Stimulated activated CD8-positive, alpha-beta memory T cell treated with anti-CD3 and anti-CD28 coated beads, Interleukin-12 subunit alpha, Interleukin-12 subunit beta, amount 100 ng/mL, for 1 hour (primary cell): ENCODE measurements around the gene KCNF1.

Experiments used
- DNase-seq: peaks from one replicate; pipeline ENCODE4 v3.0.0-alpha.2; 2020; ENCODE audit warnings: low read depth

KCNF1 gene

DNA sequence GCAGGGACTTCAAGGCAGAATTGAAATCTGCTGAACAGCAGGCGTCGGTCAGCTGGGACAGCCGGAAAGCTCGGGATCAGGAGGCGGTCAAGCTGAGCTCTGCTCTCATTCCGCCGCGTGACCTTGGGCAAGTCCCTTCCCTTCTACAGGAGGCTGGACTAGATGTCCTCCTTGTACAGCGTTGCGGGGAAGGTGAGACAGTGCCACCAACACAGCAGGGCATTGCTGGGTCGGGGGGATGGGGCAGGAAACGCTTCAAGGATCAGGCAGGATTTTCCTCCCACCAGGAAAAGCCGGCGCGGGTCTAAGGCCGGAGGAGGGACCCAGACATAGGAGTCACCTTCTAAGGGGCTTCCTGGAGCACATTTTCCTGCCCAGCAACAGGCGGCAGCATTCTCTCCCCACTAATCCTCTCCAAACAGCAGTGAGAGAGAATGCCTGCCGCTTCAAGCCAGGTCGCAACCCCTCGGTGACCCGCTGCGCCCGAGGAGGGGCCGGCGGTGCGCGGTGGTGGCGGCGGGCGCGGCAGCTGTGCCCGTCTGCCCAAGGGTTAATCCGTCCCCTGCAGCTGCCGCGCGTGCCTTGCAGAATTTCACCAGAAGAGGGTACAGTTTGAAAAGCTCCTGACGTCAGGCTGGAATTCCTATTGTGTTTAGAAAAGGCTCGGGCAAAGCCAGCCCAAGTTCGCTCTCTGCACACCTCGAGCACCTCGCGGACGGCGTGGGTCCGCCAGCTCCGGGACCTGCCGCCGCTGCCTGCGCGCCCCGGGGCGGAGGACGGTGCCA is at the start of gene KCNF1:
Gene KCNF1, plus strand, starts transcription at position 644 of the 785 bp plus-strand sequence. CDS start 493 bp downstream, outside the sequence.
- no peak for DNase-seq

DNA sequence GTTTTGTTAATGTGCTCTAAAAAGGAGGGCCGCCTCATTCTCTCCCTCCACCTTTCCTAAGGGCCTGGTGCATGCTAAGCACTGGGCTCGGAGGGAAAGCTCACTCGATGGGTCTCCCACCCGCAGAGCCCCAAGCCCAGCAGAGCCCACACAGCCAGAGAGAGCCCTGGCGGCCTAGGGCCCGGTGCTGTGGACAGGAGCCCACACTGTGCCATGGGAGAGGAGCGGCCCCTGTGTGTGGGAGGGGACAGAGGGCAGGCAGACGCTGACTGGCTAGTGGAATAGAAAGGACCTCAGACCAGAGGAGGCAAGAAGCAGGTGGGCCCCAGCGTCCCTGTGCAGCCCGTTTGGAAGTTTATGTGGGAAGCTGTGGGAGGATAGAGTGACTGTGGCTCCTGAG is 49.4 kb upstream of the KCNF1 start:
- no peak for DNase-seq

DNA sequence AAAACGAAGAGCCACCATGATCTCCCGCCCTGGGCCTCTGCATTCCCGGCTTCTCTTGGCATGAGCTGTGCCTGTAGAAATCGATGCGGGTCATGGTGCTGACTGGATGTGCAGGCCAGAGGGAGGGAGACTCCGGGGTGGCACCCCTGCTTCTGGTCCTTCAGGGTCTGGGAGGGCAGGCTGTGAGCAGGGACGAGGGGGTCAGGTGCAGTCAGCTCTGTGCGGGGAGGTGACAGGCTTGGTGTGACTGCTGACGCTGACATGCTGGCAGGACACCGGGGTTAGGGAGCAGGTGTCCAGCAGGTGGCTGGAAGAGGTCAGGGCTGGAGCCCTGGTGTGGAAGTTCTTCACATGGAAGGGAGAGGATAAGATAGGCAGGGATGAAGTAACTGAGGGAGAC is 48.7 kb upstream of the KCNF1 start:
- no peak for DNase-seq

- no peak for DNase-seq
Measured at GRCh38 chr2:10863837-10864236, 47.9 kb upstream of the KCNF1 start.

DNA sequence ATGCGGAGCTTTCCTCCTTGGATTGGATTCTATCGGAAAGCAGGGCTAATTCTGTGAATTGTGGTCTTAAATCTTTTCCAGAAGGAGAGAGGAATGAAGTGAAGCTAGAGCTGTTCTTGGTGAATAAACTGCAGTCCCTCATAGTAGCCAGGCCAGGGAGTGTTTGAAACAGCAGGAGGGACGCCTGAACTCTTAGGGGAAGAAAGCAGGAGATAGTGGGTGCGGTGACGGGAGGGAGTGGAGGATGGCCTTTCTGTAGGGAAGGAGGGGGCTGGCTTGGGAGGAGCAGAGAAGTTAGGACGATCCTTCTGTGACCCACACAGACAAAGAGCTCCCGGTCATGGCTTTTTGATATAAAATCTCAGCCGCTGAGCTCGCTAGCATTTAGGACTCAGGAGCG is 47.5 kb upstream of the KCNF1 start:
- DNase-seq: no peak

GRCh38 chr2:10864861-10865636 is 46.7 kb upstream of the KCNF1 start:
- DNase-seq: no peak

DNA sequence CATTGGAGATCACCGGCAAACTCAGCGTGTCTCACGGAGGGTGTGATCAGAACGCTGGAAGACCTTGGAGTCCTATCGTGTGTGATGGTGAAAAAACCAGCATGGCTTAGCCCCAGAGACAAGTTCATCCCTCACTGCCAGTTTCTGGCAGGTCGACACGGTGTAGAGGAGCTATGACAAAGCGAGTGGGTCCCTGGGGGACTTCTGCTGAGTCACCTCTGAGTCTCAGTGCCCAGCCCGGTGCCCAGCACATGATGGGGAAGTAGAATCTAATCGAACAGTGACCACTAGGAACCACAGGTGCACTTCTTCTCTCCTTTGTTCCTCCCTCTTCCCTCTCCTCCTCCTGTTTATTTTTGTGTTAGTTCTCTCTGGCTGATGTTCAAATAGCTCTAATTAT is 45.9 kb upstream of the KCNF1 start:
- DNase-seq: no peak

DNA sequence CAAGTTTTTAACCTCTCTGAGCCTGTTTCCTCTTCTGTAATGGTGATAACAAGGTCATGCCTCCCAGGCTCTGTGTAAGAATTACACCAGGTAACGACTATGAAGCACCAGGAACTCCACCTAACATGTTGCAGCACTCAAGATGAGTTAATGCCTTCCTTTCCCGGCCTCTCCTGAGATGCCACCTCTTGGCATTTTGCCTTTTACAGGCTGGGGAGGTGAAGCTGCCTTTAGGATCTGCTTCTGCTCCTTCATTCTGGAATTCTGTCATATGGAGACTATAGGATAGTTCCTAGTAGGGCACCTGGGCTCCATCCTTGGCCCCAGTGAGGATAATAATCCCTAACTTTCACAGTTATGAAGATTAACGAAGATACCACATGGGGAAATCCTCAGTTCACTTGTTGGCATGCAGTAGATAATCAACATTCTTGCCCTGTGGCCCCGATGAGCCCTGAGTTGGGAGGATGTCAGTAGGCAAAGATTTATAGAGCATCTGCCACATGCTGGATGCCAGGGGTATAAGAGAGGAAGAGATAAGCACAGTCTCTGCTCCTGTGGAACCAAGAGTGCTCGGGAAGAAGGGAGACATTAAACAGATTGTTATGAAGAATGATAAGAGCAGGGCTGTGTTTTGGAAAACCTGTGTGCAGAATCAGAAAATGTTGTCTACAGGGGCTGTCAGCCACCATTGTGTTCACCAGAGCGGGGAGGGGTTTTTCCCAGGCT is 43.9 kb upstream of the KCNF1 start:
- no peak for DNase-seq

- DNase-seq: no peak
Measured at GRCh38 chr2:10868465-10869314, 43.0 kb upstream of the KCNF1 start.

DNA sequence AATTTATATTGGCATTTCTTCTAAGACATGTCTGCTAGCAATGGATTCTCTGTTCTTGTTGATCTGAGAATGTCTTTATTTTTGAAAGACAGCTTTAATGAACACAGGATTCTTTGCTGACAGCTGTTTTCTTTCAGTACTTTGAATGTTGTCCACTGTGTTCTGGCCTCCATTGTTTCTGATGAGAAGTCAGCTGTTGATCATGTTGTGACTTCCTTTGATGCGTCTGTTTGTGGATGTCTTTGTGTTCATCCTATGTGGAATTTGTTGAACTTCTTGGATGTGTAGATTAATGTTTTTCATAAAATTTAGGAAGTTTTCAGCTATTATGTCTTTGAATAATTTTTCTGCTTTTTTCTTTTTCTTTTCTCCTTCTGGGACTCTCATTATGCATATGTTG is 39.8 kb upstream of the KCNF1 start:
- no peak for DNase-seq

DNA sequence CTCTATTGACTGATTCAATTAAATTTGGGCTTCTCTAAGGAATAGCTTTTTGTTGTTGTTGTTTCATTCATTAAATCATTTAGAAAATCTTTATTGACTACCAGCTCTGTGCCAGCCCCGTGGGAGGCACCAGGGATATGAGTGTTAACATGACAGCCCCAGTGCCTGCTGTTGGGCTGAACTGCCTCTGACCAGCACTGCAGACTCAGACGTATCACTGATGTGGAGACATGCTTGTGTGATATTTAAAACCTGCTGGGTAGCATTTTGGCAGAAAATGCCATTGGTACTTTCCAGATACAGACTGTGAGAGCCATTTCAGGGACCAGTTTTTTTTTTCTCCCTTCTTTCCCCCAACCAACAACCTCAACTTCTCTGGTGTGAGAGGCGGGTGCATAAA is 38.6 kb upstream of the KCNF1 start:
- DNase-seq: no peak

- no peak for DNase-seq
Measured at GRCh38 chr2:10873790-10874437, 37.8 kb upstream of the KCNF1 start.

- no peak for DNase-seq
Measured at GRCh38 chr2:10875126-10875525, 36.6 kb upstream of the KCNF1 start.

DNA sequence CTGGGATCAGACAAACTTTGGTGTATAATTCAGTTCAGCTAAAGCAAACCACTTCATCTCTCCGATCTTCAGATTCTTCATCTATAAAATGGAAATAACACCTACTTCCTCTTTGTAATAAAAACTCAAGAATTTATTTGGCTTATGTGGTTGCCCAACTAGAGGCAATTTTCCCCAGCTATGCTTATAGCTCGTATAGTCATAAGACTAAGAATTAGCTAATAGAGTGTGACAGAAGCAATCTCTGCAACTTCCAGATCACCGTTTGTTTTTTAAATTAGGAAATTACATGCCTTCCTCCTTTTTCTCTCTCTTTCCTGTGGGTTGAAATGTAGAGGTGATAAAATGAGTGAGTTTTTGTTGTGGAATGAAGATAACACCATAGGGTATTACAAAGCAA is 35.3 kb upstream of the KCNF1 start:
- DNase-seq: no peak

DNA sequence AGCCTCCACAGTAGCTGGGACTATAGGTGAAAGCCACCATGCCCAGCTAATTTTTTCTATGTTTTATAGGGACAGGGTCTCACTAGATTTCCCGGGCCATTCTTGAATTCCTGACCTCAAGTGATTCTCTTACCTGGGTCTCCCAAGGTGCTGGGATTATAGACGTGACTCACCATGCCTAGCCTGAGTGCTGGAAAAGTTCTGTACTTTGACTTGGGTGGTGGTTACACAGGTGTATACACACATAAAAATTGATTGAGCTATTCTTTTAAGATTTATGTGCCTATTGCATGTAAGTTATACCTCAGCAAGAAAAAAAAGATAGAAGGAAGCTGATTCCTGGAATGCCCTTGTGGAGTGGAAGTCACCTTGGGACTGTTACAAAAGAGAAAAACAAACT is 34.8 kb upstream of the KCNF1 start:
- no peak for DNase-seq

GRCh38 chr2:10877651-10878111 is 34.1 kb upstream of the KCNF1 start:
- DNase-seq: no peak

- no peak for DNase-seq
Measured at GRCh38 chr2:10878268-10878915, 33.3 kb upstream of the KCNF1 start.

DNA sequence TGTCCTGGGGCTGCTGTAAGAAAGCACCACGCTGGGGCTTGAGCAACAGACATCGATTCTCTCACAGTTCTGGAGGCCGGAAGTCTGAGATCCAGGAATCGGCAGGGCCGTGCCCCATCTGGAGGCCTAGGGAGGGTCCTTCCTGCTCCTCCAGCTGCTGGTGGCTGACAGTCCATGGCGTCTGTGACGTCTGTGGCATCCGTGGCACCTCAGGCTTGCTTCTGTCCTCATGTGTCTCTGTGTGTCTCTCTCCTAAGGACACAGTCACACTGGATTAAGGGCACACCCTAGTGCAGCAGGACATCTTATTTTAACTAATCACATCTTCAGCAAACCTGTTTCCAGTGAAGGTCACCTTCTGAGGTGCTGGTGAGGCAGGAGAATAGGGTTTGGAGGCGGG is 32.6 kb upstream of the KCNF1 start:
- DNase-seq: no peak

GRCh38 chr2:10879624-10880585 is 31.8 kb upstream of the KCNF1 start:
- no peak for DNase-seq
